SJSA1 (cell line): ENCODE data around the gene NUB1. TPM values are rescaled to one million over a fixed set of nuclear protein-coding genes. Genes with fewer than 3 reads are reported as not detected.

Source experiments
- DNase-seq, 2 experiments: peaks; one replicate each; pipeline ENCODE4 v3.0.0-alpha.2; 2015 to 2020; ENCODE audit warnings: low spot score in 2 of 2, low read depth in 1 of 2
- H3K27ac ChIP-seq: fragments of 250-450 bp; sonication (Bioruptor Pico); 2 replicates; pipeline ENCODE4 v1.5.1; 2020; ENCODE audit warnings: mild to moderate bottlenecking, moderate library complexity
- H3K27me3 ChIP-seq: fragments of 250-450 bp; sonication (Bioruptor Pico); replicated peaks from 2 replicates; pipeline ENCODE4 v1.5.1; 2020; ENCODE audit warnings: mild to moderate bottlenecking, moderate library complexity
- H3K36me3 ChIP-seq: fragments of 250-450 bp; sonication (Bioruptor Pico); 2 replicates; pipeline ENCODE4 v1.5.1; 2020; ENCODE audit warnings: mild to moderate bottlenecking
- H3K4me1 ChIP-seq: fragments of 250-450 bp; sonication (Bioruptor Pico); replicated peaks from 2 replicates; pipeline ENCODE4 v1.6.1; 2021; ENCODE audit warnings: mild to moderate bottlenecking
- H3K4me3 ChIP-seq: fragments of 250-450 bp; sonication (Bioruptor Pico); 2 replicates; pipeline ENCODE4 v1.5.1; 2020; ENCODE audit warnings: mild to moderate bottlenecking
- H3K9me3 ChIP-seq: fragments of 250-450 bp; sonication (Bioruptor Pico); replicated peaks from 2 replicates; pipeline ENCODE4 v1.5.1; 2020; ENCODE audit warnings: mild to moderate bottlenecking
- total RNA-seq: library from RNA; depleted of rRNA; stranded (reverse); fragments of >200 nt; shearing (Covaris generic); gene quantifications from 2 replicates; pipeline ENCODE4 v1.2.3, GENCODE V29; 2014

NUB1 gene
- total RNA-seq, 1 experiment from 2014 or later, result 50.6 TPM

DNA sequence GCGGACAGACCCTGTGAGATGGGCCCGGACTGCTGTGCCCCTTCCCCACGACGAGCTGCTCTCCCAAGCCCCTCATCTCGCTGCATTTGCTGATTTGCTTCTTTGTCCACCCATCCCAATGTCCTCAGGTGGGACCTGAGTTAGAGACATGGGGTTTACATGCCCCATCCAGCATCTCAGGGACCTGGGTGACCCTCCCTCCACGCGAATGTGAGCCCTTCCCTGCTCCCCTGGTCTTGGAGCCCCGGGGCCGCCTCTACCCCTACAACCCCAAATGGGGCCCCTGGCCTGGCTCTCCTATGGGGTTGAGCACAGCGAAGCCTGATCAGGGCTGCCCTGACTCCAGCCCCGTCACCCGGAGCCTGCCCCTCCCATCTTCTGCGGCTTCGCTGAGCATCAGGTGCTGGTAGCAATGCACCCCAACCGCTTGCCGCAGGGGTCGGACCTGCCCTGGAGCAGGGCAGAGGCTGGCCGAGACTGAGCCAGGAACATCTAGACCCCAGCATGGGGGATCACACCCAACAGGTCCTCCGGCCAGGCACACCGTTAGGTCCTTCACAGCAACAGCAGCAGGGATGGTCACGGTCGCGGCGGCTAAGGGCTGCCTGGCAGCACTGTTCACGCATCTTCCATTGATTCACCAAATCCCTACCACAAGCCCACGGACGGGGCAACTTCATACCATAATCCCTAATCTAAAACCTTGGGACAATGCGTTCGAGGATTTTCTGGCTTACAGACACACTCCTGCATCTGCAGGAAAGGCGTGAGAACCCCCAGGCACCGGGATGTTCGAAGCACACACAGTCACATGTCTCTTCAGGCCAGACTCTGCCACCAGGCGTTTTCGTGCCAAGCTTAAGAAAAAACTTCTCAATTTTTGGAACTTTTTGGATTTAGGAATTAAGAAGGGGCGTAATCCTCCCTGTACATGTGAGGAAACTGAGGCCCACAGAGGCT is 52.7 kb downstream of the NUB1 start:
- H3K4me1 ChIP-seq, result no peaks in the 10 kb centered on the region
- H3K36me3 ChIP-seq, result no peaks in the 10 kb centered on the region

DNA sequence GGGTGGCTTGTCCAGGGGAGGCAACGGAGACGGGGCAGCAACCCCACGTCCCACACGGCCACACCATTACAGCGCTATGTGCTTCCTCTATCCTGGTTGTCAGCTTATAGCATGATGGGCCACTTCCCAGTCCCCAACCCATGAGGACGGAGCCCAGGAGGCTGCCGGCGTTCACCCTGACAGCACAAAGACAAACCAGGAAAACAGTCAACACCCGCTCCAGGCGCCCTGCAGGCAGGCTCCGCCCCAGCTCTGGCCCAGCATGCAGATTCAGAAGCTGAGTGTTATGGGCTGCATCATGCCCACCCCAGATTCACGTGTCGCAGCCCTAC is 53.4 kb downstream of the NUB1 start:
- DNase-seq, result no peak
- Histone ChIP-seq H3K27ac (no peak overlapping the region), H3K4me3 (no peak overlapping the region), H3K4me1 (no peaks in the 10 kb centered on the region), H3K36me3 (no peaks in the 10 kb centered on the region), H3K27me3 (no peaks in the 10 kb centered on the region), H3K9me3 (no peaks in the 10 kb centered on the region)

More for the DNA sequence above, 52.7 kb downstream of the NUB1 start:
- Histone ChIP-seq H3K4me3 (no peak overlapping the region), H3K27me3 (no peaks in the 10 kb centered on the region), H3K27ac (no peak overlapping the region), H3K9me3 (no peaks in the 10 kb centered on the region)
- no peak for DNase-seq

DNA sequence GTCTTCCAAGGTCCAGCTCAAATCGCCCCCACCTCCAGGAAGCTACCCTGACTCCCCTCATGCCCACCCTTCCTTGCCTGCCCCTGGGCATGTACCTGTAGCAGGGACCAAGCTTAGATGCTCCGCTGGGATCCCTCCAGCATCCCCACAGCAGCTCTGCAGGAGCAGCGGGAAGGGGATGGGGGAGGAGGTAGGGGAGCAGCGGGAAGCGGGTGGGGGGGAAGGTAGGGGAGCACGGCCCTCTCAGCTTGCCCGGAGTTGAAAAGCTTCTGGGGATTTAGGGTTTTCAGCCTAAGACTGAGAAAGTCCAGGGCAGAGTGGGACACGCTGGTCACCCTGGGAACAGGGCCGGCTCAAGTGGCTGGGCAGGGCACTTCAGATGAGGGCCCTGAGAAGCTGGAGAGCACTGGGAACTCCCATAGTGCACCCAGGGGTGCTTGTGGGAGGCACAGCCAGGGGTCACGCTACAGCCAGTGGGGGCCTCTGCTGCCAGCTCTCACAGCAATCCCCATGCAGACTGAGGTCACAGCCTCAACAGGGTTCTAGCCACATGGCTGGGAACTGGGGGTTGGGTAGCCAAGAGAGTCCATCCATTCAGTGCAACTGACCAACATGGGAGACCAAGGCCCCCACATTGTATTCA is 54.8 kb downstream of the NUB1 start:
- Histone ChIP-seq H3K36me3 (no peaks in the 10 kb centered on the region), H3K27me3 (no peaks in the 10 kb centered on the region), H3K4me1 (no peaks in the 10 kb centered on the region), H3K4me3 (no peak overlapping the region), H3K9me3 (no peaks in the 10 kb centered on the region), H3K27ac (no peak overlapping the region)
- DNase-seq, result no peak

DNA sequence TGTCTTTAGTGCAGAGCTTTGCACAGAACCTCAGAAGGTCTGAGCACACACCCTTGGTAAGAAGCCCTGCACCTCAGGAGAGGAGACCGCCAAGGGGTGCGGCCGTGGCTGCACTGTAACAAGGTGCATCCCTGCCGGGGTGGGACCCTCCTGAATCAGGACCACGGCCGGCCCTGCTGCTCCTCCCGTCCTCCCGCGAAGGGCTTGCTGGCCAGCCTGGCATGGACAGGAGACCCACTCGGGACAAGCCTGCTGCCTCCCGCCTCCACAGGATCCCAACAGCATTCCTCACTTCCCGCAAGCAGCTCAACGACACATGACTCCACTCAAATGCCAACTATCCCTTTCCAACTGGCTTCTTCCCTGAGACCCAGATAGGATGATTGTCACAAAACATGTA is 55.4 kb downstream of the NUB1 start:
- H3K36me3 ChIP-seq, result no peaks in the 10 kb centered on the region
- no peak overlapping the region for H3K27ac ChIP-seq
- no peaks in the 10 kb centered on the region for H3K4me1 ChIP-seq
- no peaks in the 10 kb centered on the region for H3K27me3 ChIP-seq
- H3K4me3 ChIP-seq, result no peak overlapping the region
- DNase-seq, result no peak
- no peaks in the 10 kb centered on the region for H3K9me3 ChIP-seq

DNA sequence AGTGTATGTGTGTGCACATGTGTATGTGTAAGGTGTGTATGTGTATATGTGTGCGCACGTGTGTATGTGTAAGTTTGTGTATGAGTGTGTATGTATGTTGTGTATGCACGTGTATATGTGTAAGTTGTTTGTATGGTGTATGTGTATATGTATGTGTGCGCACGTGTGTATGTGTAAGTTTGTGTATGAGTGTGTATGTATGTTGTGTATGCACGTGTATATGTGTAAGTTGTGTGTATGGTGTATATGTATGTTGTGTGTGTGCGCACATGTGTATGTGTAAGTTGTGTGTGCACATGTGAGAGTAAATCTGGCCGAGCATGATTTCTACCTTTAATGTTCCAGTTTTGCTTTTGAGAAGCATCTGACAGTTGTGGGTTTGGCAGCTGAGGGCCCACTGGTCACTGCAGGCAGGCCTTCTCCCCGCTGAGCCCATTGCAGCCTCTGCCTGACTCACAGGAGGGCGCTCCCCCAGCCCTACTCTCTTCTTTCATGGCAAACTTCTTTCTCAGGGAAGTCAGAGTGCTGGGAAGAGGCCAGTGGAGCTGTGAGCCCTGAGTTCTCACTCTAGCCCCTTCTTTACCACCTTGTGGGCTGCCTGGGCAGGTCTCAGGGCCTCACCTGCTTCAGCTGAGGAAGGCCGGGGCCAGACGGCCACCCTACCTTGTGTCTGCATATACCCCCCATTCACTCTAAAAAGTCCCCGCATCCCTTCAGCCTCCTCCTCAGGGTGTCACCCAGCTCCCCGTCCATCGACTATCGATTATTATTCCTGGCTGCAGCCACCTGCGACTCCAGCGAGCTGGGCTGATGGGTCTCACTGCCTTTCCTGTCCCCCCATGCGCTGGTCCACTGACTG is 57.1 kb downstream of the NUB1 start:
- Histone ChIP-seq H3K27ac (no peak overlapping the region), H3K4me3 (no peak overlapping the region), H3K9me3 (no peaks in the 10 kb centered on the region), H3K27me3 (no peaks in the 10 kb centered on the region), H3K4me1 (peaks cover 11% of the 10 kb centered on the region), H3K36me3 (no peaks in the 10 kb centered on the region)
- no peak for DNase-seq

DNA sequence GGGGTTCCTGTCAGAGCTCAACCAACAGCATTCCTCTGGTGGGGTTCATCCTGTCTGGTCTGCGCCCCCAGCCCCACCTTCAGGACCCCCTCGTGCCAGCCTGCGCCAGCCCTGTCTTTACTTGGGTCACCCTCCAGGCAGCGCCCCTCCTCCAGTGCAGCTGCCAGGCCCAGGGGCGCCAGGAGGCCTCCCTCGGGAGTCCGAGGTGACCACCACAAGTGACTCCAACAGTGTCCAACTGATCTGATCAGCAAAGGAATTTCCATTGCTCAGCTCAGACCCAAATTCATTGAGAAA is 57.6 kb downstream of the NUB1 start:
- H3K36me3 ChIP-seq, result no peaks in the 10 kb centered on the region
- H3K27me3 ChIP-seq, result no peaks in the 10 kb centered on the region
- H3K4me1 ChIP-seq, result peaks cover 17% of the 10 kb centered on the region
- no peaks in the 10 kb centered on the region for H3K9me3 ChIP-seq
- H3K27ac ChIP-seq, result no peak overlapping the region
- DNase-seq, result no peak
- H3K4me3 ChIP-seq, result no peak overlapping the region

DNA sequence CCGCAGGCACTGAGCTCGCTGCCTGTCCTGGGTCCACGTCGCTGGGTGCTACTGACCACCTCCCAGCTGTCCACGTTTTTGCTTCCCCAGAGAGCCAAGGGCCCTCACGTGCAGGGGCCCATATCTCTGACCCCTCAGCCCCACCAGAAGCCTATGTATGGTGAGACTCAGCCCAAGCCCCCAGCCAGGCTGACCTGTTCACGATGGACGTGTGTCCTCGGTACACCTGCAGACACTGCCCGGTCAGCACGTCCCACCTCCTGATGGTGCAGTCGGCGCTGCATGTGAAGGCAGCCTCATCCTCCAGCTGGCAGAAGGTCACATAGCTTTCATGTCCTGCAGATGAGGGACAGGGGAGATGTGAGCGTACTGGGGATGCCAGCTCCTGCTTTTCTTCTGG is 58.3 kb downstream of the NUB1 start:
- H3K4me3 ChIP-seq, result no peak overlapping the region
- peaks cover 24% of the 10 kb centered on the region for H3K4me1 ChIP-seq
- no peaks in the 10 kb centered on the region for H3K36me3 ChIP-seq
- H3K9me3 ChIP-seq, result no peaks in the 10 kb centered on the region
- H3K27me3 ChIP-seq, result no peaks in the 10 kb centered on the region
- H3K27ac ChIP-seq, result no peak overlapping the region
- DNase-seq, result no peak

DNA sequence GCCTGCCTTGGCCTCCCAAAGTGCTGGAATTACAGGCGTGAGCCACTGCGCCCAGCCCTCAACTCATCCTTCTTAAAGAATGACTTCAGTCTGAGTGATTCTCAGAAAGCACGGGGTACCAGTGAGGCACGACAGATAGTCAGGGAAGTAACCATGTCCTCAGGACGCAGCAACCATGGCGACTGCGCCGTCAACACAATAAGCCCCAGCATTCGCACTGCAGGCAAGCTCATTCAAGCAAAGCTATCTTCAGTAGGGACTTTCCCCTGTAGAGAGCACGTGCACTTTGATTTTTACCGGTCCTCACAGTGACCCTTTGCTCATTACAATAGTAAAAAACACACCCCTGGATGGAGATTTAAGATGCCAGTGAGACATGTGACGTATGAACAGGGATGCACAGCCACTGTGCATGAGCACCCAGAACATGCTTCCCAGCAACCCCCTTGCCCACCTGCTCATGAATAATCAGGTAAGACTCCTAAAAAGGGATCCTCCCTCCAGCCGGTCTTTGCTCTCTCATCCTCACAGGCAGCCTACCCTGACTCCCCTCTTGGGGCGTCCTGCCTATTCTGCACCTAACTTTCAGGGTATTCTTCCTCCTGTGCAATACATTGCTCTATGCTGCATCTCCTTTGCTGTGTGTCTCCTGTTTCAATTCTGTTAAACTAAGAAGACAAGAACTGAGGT is 59.2 kb downstream of the NUB1 start:
- H3K4me3 ChIP-seq, result no peak overlapping the region
- no peaks in the 10 kb centered on the region for H3K36me3 ChIP-seq
- no peaks in the 10 kb centered on the region for H3K9me3 ChIP-seq
- no peak for DNase-seq
- H3K27ac ChIP-seq, result no peak overlapping the region
- no peaks in the 10 kb centered on the region for H3K27me3 ChIP-seq
- peaks cover 26% of the 10 kb centered on the region for H3K4me1 ChIP-seq

DNA sequence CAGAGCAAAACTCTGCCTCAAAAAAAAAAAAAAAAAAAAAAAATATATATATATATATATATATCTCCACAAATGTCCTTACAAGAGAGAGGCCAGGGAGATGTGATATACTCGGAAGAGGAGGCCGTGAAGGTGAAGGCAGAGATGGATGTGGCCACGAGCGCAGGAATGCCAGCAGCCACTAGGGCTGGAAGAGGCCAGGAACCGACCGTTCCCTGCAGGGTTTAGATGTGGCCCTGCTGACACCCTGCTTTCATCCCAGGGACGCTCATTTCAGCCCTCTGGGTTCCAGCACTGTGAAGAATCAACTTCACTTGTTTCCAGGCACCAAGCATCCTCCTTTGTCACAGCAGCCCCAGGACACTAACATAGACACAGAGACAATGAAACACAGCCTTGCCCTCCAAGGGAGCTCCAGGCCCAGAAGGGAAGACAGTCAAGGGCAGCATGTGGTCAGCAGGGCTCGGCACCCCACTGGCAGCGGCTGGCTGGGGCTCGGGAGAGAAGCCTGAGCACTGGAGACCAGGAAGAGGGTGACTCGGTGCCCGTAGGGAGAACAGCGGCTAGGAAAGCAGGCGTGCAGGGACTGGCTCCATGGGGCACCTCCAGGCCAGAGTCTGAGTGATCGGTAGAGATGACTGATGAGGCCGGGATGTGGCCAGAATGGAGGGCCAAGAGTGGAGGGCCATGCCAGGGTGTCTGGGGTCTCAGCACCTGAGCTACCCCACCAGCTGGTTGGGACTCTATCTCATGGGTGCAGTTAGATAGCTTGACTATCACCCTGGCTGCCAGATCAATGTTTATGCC is 60.6 kb downstream of the NUB1 start:
- peaks cover 26% of the 10 kb centered on the region for H3K4me1 ChIP-seq
- H3K9me3 ChIP-seq, result no peaks in the 10 kb centered on the region
- H3K27me3 ChIP-seq, result no peaks in the 10 kb centered on the region
- H3K36me3 ChIP-seq, result no peaks in the 10 kb centered on the region
- no peak overlapping the region for H3K4me3 ChIP-seq
- H3K27ac ChIP-seq, result no peak overlapping the region
- no peak for DNase-seq

DNA sequence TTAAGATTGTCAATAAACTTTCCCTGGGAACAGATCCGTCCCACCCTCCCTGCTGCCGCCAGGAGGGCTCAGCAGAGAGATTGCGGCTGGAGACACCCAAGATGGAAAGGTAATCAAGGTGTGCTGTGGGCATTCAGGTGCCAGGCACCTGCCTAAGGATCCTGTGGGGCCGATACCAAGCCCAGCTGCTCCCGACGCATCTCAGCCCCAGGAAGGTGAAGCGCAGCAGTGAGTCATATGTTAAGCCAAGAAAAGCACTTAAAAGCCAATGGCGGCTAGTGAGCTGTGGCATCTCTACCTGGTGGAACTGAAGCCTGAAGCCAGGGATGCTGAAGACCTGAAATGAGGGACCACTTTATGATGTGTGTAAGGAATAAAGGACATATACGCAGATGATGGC is 62.2 kb downstream of the NUB1 start:
- H3K27ac ChIP-seq, result no peak overlapping the region
- no peaks in the 10 kb centered on the region for H3K36me3 ChIP-seq
- DNase-seq, result no peak

DNA sequence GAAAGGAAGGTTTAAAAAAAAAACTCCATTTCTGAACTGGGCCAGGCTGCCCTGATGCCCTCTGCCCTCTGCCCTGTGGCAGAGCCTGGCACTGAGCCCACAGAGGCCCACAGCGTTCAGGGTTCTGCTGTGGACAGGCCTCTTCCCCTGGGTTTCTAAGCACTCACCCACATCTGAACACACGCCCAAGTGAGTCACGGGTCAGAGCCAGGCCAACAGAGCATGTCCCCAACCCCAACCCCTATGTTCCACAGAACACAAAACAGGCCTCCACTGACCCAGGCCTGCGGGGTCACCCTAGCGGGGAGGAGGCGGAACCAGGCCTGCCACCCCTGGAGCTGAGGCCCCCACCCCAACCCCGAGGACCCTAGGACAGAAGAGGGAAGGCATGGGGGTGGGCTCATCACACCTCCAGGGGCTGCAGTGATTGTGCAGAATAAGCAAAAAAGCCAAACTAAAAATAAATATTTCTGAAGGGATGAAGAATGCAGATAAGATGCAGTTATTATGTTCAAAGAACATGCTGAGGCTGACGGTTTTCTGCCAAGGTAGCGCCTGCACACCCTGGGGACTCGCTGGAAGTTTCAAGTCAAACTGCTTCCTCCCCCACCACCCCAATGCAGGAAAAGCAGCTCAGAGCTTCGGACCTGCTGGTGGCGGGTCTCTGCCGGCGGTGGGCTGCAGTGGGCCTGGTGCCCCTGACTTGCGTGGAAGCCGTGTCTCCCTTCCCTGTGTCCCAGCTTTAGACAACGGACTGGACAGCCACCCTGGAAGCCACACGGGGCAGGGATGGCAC is 62.8 kb downstream of the NUB1 start:
- Histone ChIP-seq H3K4me1 (peaks cover 28% of the 10 kb centered on the region), H3K27ac (no peak overlapping the region), H3K36me3 (no peaks in the 10 kb centered on the region), H3K27me3 (peaks cover 9% of the 10 kb centered on the region), H3K4me3 (no peak overlapping the region), H3K9me3 (no peaks in the 10 kb centered on the region)
- DNase-seq, result peak; percentile 57 to 72

More for the DNA sequence above, 62.2 kb downstream of the NUB1 start:
- Histone ChIP-seq H3K4me3 (no peak overlapping the region), H3K27me3 (peaks cover 5% of the 10 kb centered on the region; the same call in 1 of the 2 replicates), H3K9me3 (no peaks in the 10 kb centered on the region), H3K4me1 (peaks cover 26% of the 10 kb centered on the region)

DNA sequence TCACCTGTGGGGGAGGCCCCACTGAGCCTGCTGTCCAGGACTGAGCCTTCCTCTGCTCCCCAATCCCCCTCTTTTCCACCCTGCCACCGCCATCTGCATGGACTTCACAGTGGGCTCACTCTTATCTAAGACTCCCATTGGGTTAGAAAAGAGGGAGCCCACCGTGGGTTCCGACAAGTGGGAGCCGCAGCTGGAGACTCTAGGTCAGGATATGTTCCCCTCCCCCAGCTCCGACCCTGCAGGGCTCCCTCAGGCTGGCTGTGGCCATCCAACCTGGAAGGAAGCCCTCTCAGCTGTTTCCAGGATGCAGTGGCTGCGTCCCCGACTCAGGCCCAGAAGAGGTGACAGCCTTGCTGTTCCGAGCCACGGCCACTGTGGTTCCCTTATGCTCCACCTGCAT is 63.4 kb downstream of the NUB1 start:
- no peaks in the 10 kb centered on the region for H3K9me3 ChIP-seq
- H3K4me1 ChIP-seq, result peaks cover 35% of the 10 kb centered on the region
- no peak for DNase-seq
- no peak overlapping the region for H3K4me3 ChIP-seq
- no peak overlapping the region for H3K27ac ChIP-seq
- no peaks in the 10 kb centered on the region for H3K36me3 ChIP-seq
- H3K27me3 ChIP-seq, result peaks cover 16% of the 10 kb centered on the region
